ENCODE data around the gene COBLL1. TPM values are rescaled to one million over a fixed set of nuclear protein-coding genes. Genes with fewer than 3 reads are reported as not detected.

Gene COBLL1
- total RNA-seq, 1 donor from 2014 or later: 89.4 TPM

GRCh38 chr2:164796999-164797398 is 44.6 kb downstream of the COBLL1 start:
- no peaks in the 10 kb centered on the region for H3K9me3 ChIP-seq
- no peak overlapping the region for H3K27ac ChIP-seq
- ATAC-seq: no peak
- no peak for TF ChIP-seq CTCF (IDR thresholded peaks at IDR 0.05)
- H3K27me3 ChIP-seq (ENCODE audit: low read depth): no peaks in the 10 kb centered on the region
- H3K4me1 ChIP-seq: peaks cover 21% of the 10 kb centered on the region
- no peak for DNase-seq
- no peaks in the 10 kb centered on the region for H3K36me3 ChIP-seq
- intact Hi-C loops (cut with DNase I): no loop called here
- H3K4me3 ChIP-seq: no peak overlapping the region

DNA sequence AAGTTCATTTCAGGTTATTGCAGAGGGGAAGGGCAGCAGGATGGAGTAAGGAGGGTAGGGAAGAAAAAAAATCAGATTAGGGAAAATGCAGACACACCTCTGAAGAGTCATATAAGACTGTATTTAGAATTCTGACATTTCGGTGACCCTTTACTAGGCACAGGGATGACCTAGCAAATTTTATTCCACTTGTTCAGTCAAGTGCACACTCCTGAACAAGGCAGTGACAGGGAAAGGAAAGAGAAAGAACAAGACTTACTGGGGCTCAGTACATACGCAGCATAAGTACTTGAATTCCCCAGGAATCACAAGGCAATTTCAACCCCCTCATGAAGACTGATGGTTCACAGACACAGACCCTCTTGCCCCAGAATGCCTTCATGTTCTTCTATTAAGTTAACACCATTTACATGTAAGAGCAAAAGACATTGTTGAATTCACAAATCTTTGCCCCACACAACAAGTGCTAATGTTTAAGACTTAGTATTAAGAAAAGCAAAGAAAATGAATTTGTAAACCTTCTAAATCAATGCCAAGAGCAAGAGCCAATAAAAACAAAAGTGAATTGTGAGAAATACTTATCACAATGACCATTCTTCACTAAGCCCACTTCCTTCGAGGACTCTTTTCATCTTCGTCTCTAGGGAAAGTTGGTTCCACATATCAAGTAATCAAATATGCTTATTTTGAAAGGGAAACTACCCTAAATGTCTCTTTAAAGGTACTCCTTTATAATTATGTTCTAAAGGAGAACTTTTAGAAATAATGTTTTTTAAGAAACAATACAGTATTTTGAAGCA is 47.0 kb downstream of the COBLL1 start:
- intact Hi-C loops (cut with DNase I): no loop called here
- Histone ChIP-seq H3K27ac (peak overlapping the region; percentile 42), H3K4me3 (no peak overlapping the region), H3K27me3 (ENCODE audit: low read depth) (no peaks in the 10 kb centered on the region), H3K9me3 (no peaks in the 10 kb centered on the region), H3K4me1 (peaks cover 17% of the 10 kb centered on the region), H3K36me3 (no peaks in the 10 kb centered on the region)
- ATAC-seq (peak; percentile 75 to 88), DNase-seq (no peak)
- TF ChIP-seq CTCF (IDR thresholded peaks at IDR 0.05): no peak

DNA sequence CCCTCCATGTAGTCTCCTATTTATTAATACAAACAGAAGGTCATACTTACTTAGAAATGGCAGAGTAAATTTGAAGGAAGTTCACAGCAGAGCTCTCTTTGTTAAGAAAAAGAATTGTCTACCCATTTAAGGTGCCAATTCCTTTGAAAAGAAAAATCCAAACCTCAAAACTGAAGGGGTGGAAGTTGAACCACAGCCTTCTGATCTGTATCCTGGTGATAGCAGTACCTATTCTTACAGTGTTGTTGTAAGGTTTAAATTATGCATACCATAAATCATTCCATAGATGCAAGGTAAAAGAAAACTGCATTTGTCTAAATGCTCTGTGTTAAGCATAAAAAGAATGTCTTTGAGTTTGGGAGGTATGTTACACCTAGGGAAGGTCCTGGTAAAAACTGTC is 47.6 kb downstream of the COBLL1 start:
- no peak for ATAC-seq
- intact Hi-C loops (cut with DNase I): no loop called here
- H3K27ac ChIP-seq: peak overlapping the region; percentile 42
- H3K4me1 ChIP-seq: peaks cover 17% of the 10 kb centered on the region
- no peak overlapping the region for H3K4me3 ChIP-seq
- H3K27me3 ChIP-seq (ENCODE audit: low read depth): no peaks in the 10 kb centered on the region
- H3K9me3 ChIP-seq: no peaks in the 10 kb centered on the region
- no peak for TF ChIP-seq CTCF (IDR thresholded peaks at IDR 0.05)
- no peak for DNase-seq
- H3K36me3 ChIP-seq: no peaks in the 10 kb centered on the region

DNA sequence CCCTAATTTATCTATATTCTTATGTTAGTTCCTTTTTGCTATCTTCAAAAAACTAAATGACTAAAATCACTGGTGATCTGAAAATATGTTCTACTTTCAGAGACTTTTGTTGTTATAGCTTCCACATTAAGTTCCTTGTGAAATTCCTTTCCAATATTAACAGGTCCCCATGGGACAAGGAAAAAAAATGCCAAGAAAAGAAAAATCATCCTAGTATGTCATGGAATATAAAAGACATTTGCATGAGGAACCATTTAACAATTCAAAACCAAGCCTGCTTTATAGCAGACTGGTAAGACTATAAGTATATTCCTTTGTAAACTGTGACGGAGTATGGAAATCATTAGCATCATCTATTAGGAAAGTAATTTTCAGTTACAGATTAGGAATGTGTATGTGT is 48.1 kb downstream of the COBLL1 start:
- no peak overlapping the region for H3K27ac ChIP-seq
- intact Hi-C loops (cut with DNase I): no loop called here
- ATAC-seq: no peak

More for the DNA sequence above, 48.1 kb downstream of the COBLL1 start:
- TF ChIP-seq CTCF (IDR thresholded peaks at IDR 0.05): no peak
- Histone ChIP-seq H3K4me1 (peaks cover 17% of the 10 kb centered on the region), H3K27me3 (ENCODE audit: low read depth) (no peaks in the 10 kb centered on the region), H3K4me3 (no peak overlapping the region), H3K9me3 (no peaks in the 10 kb centered on the region), H3K36me3 (no peaks in the 10 kb centered on the region)
- no peak for DNase-seq

Data from lower lobe of right lung (tissue), 2 donors.